Measurements from ENCODE around the gene WDR90. TPM values are rescaled to one million over a fixed set of nuclear protein-coding genes. Genes with fewer than 3 reads are reported as not detected.

WDR90 gene
- total and polyA plus RNA-seq, 2 of the 13 experiments (the other 11 are each of a cell fraction or from before 2014, with no cell fraction given), result 14.9 to 28.9 TPM

DNA sequence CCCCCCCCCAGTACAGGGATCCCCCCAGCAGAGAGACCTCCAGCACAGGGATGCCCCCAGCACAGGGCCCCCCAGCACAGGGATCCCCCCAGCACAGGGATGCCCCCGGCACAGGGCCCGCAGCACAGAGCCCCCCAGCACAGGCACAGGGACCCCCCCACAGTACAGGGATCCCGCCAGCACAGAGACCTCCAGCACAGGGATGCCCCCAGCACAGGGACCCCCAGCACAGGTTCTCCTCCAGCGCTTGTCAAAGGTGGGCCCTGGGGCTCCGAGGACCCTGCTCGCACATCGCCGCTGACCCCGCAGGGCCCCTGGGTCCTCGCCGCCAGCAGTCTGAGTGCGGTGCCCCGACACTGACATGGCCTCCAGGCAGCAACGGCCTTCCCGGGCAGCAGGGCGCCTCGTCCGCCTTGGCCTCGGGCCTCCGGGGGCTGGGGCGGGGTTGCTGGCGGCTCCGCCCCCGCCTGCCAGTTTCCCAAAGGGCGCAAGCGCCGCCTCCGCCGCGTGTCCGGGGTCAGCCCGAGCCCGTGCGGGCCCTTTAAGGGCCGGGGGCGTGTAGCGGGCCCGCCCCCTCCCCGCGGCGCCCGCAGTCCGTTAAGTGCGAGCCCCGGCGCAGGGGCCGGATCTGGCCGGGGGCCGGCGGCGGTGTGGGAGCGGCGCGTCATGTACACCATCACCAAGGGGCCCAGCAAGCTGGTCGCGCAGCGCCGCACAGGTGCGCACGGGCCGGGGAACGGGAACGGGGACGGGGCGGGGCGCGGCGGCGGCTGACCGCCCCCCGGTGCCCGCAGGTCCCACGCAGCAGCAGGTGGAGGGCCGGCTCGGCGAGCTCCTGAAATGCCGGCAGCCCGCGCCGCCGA, 7.6 kb upstream of the WDR90 start, which contains the start of gene MCRIP2 (continued):
- TF ChIP-seq ZNF768 (CRISPR knock-in tag; IDR thresholded peaks at IDR 0.05) (peak; percentile 36; the same call in 1 of the 2 replicates), KLF9 (CRISPR knock-in tag; IDR thresholded peaks at IDR 0.05; ENCODE audit: low read depth) (no peak), ERF (CRISPR knock-in tag; IDR thresholded peaks at IDR 0.05) (0 out of 2 replicates have a peak, but pooled peaks have one; percentile 23), ZNF850 (CRISPR knock-in tag; conservative IDR thresholded peaks at IDR 0.05) (no peak), SMARCC2 (IDR thresholded peaks at IDR 0.05) (no peak), PRMT3 (CRISPR knock-in tag; IDR thresholded peaks at IDR 0.05; ENCODE audit: borderline replicate concordance, low read depth) (peak; percentile 29; the same call in 1 of the 2 replicates), CAMTA2 (CRISPR knock-in tag; IDR thresholded peaks at IDR 0.05; ENCODE audit: borderline replicate concordance) (0 out of 2 replicates have a peak, but pooled peaks have one; percentile 84), GTF3A (CRISPR knock-in tag; conservative IDR thresholded peaks at IDR 0.05) (no peak), ISL2 (CRISPR knock-in tag; IDR thresholded peaks at IDR 0.05) (0 out of 2 replicates have a peak, but pooled peaks have one; percentile 17), ZFX (CRISPR knock-in tag; IDR thresholded peaks at IDR 0.05; ENCODE audit: low read depth) (peak; percentile 79), TOE1 (CRISPR knock-in tag; IDR thresholded peaks at IDR 0.05) (no peak), PRPF4 (IDR thresholded peaks at IDR 0.05; ENCODE audit: low read depth, low read length, poor library complexity, severe bottlenecking) (no peak), ZBTB3 (CRISPR knock-in tag; IDR thresholded peaks at IDR 0.05; ENCODE audit: borderline replicate concordance, low read depth) (no peak), CCAR2 (optimal IDR thresholded peaks at IDR 0.05; ENCODE audit: low read depth, low read length) (no peak), ZSCAN21 (CRISPR knock-in tag; IDR thresholded peaks at IDR 0.05; ENCODE audit: borderline replicate concordance) (peak; percentile 19; the same call in 1 of the 2 replicates), XBP1 (CRISPR knock-in tag; IDR thresholded peaks at IDR 0.05) (no peak), YEATS4 (CRISPR knock-in tag; IDR thresholded peaks at IDR 0.05; ENCODE audit: borderline replicate concordance) (no peak; the same call in 1 of the 2 replicates), ZNF891 (CRISPR knock-in tag; IDR thresholded peaks at IDR 0.05) (peak; percentile 71; the same call in 1 of the 2 replicates), RBFOX2 (IDR thresholded peaks at IDR 0.05; ENCODE audit: low read depth, low read length) (peak; percentile 85)
- TF ChIP-seq, protein P1, sequence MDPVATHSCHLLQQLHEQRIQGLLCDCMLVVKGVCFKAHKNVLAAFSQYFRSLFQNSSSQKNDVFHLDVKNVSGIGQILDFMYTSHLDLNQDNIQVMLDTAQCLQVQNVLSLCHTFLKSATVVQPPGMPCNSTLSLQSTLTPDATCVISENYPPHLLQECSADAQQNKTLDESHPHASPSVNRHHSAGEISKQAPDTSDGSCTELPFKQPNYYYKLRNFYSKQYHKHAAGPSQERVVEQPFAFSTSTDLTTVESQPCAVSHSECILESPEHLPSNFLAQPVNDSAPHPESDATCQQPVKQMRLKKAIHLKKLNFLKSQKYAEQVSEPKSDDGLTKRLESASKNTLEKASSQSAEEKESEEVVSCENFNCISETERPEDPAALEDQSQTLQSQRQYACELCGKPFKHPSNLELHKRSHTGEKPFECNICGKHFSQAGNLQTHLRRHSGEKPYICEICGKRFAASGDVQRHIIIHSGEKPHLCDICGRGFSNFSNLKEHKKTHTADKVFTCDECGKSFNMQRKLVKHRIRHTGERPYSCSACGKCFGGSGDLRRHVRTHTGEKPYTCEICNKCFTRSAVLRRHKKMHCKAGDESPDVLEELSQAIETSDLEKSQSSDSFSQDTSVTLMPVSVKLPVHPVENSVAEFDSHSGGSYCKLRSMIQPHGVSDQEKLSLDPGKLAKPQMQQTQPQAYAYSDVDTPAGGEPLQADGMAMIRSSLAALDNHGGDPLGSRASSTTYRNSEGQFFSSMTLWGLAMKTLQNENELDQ (CRISPR knock-in tag; IDR thresholded peaks at IDR 0.05; ENCODE audit: borderline replicate concordance), result no peak
- TF ChIP-seq, protein P2, sequence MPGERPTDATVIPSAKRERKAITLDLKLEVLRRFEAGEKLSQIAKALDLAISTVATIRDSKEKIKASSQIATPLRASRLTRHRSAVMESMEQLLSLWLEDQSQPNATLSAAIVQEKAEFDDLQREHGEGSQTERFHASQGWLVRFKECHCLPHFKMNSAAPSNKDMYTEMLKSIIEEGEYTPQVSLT (CRISPR knock-in tag; IDR thresholded peaks at IDR 0.05; ENCODE audit: borderline replicate concordance, low read depth), result no peak
- TF ChIP-seq, protein P3, sequence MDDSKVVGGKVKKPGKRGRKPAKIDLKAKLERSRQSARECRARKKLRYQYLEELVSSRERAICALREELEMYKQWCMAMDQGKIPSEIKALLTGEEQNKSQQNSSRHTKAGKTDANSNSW (CRISPR knock-in tag; IDR thresholded peaks at IDR 0.05; ENCODE audit: borderline replicate concordance), result 0 out of 2 replicates have a peak, but pooled peaks have one; percentile 16
- TF ChIP-seq, protein P4, sequence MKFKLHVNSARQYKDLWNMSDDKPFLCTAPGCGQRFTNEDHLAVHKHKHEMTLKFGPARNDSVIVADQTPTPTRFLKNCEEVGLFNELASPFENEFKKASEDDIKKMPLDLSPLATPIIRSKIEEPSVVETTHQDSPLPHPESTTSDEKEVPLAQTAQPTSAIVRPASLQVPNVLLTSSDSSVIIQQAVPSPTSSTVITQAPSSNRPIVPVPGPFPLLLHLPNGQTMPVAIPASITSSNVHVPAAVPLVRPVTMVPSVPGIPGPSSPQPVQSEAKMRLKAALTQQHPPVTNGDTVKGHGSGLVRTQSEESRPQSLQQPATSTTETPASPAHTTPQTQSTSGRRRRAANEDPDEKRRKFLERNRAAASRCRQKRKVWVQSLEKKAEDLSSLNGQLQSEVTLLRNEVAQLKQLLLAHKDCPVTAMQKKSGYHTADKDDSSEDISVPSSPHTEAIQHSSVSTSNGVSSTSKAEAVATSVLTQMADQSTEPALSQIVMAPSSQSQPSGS (CRISPR knock-in tag; IDR thresholded peaks at IDR 0.05), result no peak
- TF ChIP-seq, protein P5, sequence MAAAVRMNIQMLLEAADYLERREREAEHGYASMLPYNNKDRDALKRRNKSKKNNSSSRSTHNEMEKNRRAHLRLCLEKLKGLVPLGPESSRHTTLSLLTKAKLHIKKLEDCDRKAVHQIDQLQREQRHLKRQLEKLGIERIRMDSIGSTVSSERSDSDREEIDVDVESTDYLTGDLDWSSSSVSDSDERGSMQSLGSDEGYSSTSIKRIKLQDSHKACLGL (CRISPR knock-in tag; IDR thresholded peaks at IDR 0.05), result peak; percentile 44; the same call in 1 of the 2 replicates
